Endothelial cell of umbilical vein (primary cell): Measurements from ENCODE around the gene BNC2. TPM values are rescaled to one million over a fixed set of nuclear protein-coding genes. Genes with fewer than 3 reads are reported as not detected.

Experiments
- BruUV-seq: library from RNA; stranded (reverse); fragments of 400-500 nt; replicated peaks from 2 replicates; lab custom pipeline; 2021; lab: Mats Ljungman, UMichigan
- CTCF ChIA-PET: fragments of 300-600, 350-600 bp; sonication (Branson Sonifier 250); formaldehyde crosslinking; loops from one replicate; lab custom pipeline; 2021; ENCODE audit warnings: antibody characterized with exemption, inconsistent platforms; lab: Charles Lee
- POLR2A ChIA-PET: fragments of 300-600, 350-600 bp; sonication (Branson Sonifier 250); formaldehyde crosslinking; loops from one replicate; lab custom pipeline; 2021; ENCODE audit warnings: antibody characterized with exemption, inconsistent platforms; lab: Charles Lee
- DNase-seq: peaks from one replicate; pipeline ENCODE4 v3.0.0-alpha.2; 2011; ENCODE audit warnings: low read depth, low spot score
- FAIRE-seq: peaks from 2 replicates; lab custom pipeline; 2011; peaks lifted over from hg19 to GRCh38; lab: Jason Lieb, UNC
- H2AFZ ChIP-seq: 2 replicates; pipeline ENCODE4 v1.6.0; 2012; ENCODE audit warnings: low read depth, low read length, control low read depth, inconsistent platforms
- H3K27ac ChIP-seq: 2 replicates; pipeline ENCODE4 v1.5.1; 2011; ENCODE audit warnings: low read depth, mild to moderate bottlenecking, control low read depth, low read length, moderate library complexity; ENCODE audit not compliant: insufficient read depth
- H3K27me3 ChIP-seq, 2 experiments: 2 replicates each; pipeline versions ENCODE4 v1.6.0 to v1.6.1; 2011; ENCODE audit warnings: low read length in 2 of 2, mixed read lengths in 1 of 2; ENCODE audit not compliant: control insufficient read depth in 2 of 2, insufficient read depth in 2 of 2
- H3K36me3 ChIP-seq, 2 experiments: 2 replicates in 1 of 2; 3 replicates in 1 of 2; pipeline ENCODE4 v1.5.1; 2011; ENCODE audit warnings: low read length in 2 of 2, mild to moderate bottlenecking in 1 of 2, moderate library complexity in 1 of 2; ENCODE audit not compliant: control insufficient read depth in 2 of 2, insufficient read depth in 2 of 2; ENCODE audit errors: extremely low read depth in 1 of 2
- H3K4me1 ChIP-seq: 3 replicates; pipeline ENCODE4 v1.5.1; 2011; ENCODE audit warnings: mild to moderate bottlenecking, low read length; ENCODE audit not compliant: control insufficient read depth, insufficient read depth; ENCODE audit errors: extremely low read depth
- H3K4me2 ChIP-seq: 2 replicates; pipeline ENCODE4 v1.6.1; 2011; ENCODE audit warnings: low read length, control low read depth, mixed read lengths; ENCODE audit not compliant: insufficient read depth
- H3K4me3 ChIP-seq, 3 experiments: fragments of 200-600 bp in 1 of 3; sonication (generic), shearing (Covaris generic) in 1 of 3; replicated peaks in 1 of 3; 2 replicates each; pipeline ENCODE4 v1.5.1; 2011 to 2016; ENCODE audit warnings: control low read depth in 3 of 3, low read length in 3 of 3, mild to moderate bottlenecking in 2 of 3, inconsistent platforms in 1 of 3, low read depth in 1 of 3, moderate library complexity in 1 of 3; ENCODE audit not compliant: insufficient read depth in 1 of 3
- H3K79me2 ChIP-seq: 2 replicates; pipeline ENCODE4 v1.6.0; 2012; ENCODE audit warnings: low read length, inconsistent platforms; ENCODE audit not compliant: control insufficient read depth, insufficient read depth
- H3K9ac ChIP-seq: replicated peaks from 2 replicates; pipeline ENCODE3; 2011; ENCODE audit warnings: low read length, control low read depth; ENCODE audit not compliant: insufficient read depth; ENCODE audit errors: extremely low read depth
- H3K9me1 ChIP-seq: replicated peaks from 3 replicates; pipeline ENCODE4 v1.6.0; 2011; ENCODE audit warnings: mild to moderate bottlenecking, low read length; ENCODE audit not compliant: control insufficient read depth, insufficient read depth; ENCODE audit errors: extremely low read depth
- H3K9me3 ChIP-seq: replicated peaks from 2 replicates; pipeline ENCODE4 v1.5.1; 2012; ENCODE audit warnings: low read length, inconsistent platforms; ENCODE audit not compliant: control insufficient read depth, insufficient read depth
- H4K20me1 ChIP-seq: replicated peaks from 2 replicates; pipeline ENCODE3; 2011; ENCODE audit warnings: mild to moderate bottlenecking, low read length; ENCODE audit not compliant: control insufficient read depth, insufficient read depth; ENCODE audit errors: extremely low read depth
- CTCF ChIP-seq, 2 donors: IDR thresholded peaks; 1 replicate in 1 of 2; 2 replicates in 1 of 2; pipeline ENCODE4 v1.5.1; 2011; ENCODE audit warnings: low read length in 2 of 2, mild to moderate bottlenecking in 2 of 2, moderate library complexity in 2 of 2, control low read depth in 1 of 2, inconsistent platforms in 1 of 2, low read depth in 1 of 2; ENCODE audit not compliant: insufficient read depth in 1 of 2; ENCODE audit errors: extremely low read depth in 1 of 2
- POLR2AphosphoS5 ChIP-seq: IDR thresholded peaks from 2 replicates; pipeline ENCODE4 v1.6.1; 2012; ENCODE audit warnings: low read depth, mild to moderate bottlenecking, control low read depth, low read length, moderate library complexity; ENCODE audit not compliant: insufficient read depth
- dilution Hi-C: fragments of 300-500 bp; cut with MboI; formaldehyde crosslinking; loops from one replicate; pipeline ENCODE4 v1.15.0; 2019; ENCODE audit warnings: low sequenced_read_pairs; ENCODE audit not compliant: extremely low pct_ligation_motif_present
- intact Hi-C: fragments of 100-400 bp; cut with micrococcal nuclease; formaldehyde crosslinking; loops from one replicate; pipeline ENCODE4 v1.10.0; 2022
- polyA plus RNA-seq, 4 experiments: library from polyadenylated mRNA; depleted of rRNA in 3 of 4; stranded (reverse) in 3 of 4; unstranded in 1 of 4; fragments of >200 nt; gene quantifications; 2 replicates each; pipeline versions ENCODE4 v1.2.1 to v1.2.3, GENCODE V29; 2011 to 2012; ENCODE audit warnings: missing spikeins in 1 of 4
- total RNA-seq: library from RNA; stranded (reverse); gene quantifications from 2 replicates; pipeline ENCODE4 v1.2.3, GENCODE V29; 2021

Gene BNC2
- total and polyA plus RNA-seq, 2 donors (not counting 3 experiments of a cell fraction or from before 2014, with no cell fraction given), result 12.1 to 34.3 TPM

GRCh38 chr9:16708656-16709435, 161.6 kb downstream of the BNC2 start:
- intact Hi-C loops, result loop anchor here (5.0 kb wide), 1 partner anchor 177 kb away; no protein-coding TSS in a partner anchor
- Histone ChIP-seq H3K27ac (peak overlapping the region; percentile 18), H3K4me3 (no peak overlapping the region)

More at GRCh38 chr9:16708656-16709435, 161.6 kb downstream of the BNC2 start:
- TF ChIP-seq CTCF (IDR thresholded peaks at IDR 0.05; ENCODE audit: extremely low read depth in 1 of 2, insufficient read depth in 1 of 2, low read depth in 1 of 2, low read length in 2 of 2) (no peak), POLR2AphosphoS5 (no peak)
- H4K20me1 ChIP-seq, result no peaks in the 10 kb centered on the region
- no peaks in the 10 kb centered on the region for H3K36me3 ChIP-seq
- peak; percentile 12 for FAIRE-seq
- no peaks in the 10 kb centered on the region for H3K9me1 ChIP-seq
- BruUV-seq, result no TSS peak
- no peaks in the 10 kb centered on the region for H3K27me3 ChIP-seq
- H3K9me3 ChIP-seq, result no peaks in the 10 kb centered on the region
- H3K4me1 ChIP-seq, result peaks cover 28% of the 10 kb centered on the region
- CTCF ChIA-PET, result interaction anchor here (0.6 to 2.2 kb wide), 3 partner anchors 9 to 210 kb away, joined by 3 to 6 read pairs (median 3); no protein-coding TSS in a partner anchor
- dilution Hi-C loops, result no loop called here
- H2AFZ ChIP-seq, result peak overlapping the region; percentile 91
- peak overlapping the region; percentile 45 for H3K4me2 ChIP-seq
- peak overlapping the region; percentile 22 for H3K9ac ChIP-seq
- POLR2A ChIA-PET, result no interaction called here
- DNase-seq, result peak; percentile 61
- H3K79me2 ChIP-seq, result peaks cover 5% of the 10 kb centered on the region
